Peyer's patch (tissue), 4 donors: ENCODE measurements around the gene ARRB2.

Experiments
- CTCF ChIP-seq, 6 experiments: fragments of 450-650 bp in 4 of 6; fragments of 200-600 bp in 2 of 6; sonication (generic) in 1 of 6; IDR thresholded peaks; one replicate each; pipeline ENCODE4 v1.5.1; 2017 to 2019; ENCODE audit warnings: antibody characterized with exemption in 6 of 6, mild to moderate bottlenecking in 3 of 6, moderate library complexity in 1 of 6
- POLR2A ChIP-seq, 2 donors: fragments of 450-650 bp; IDR thresholded peaks; one replicate each; pipeline ENCODE4 v1.5.1; 2017; ENCODE audit warnings: antibody characterized with exemption in 2 of 2, mild to moderate bottlenecking in 2 of 2, moderate library complexity in 2 of 2

DNA sequence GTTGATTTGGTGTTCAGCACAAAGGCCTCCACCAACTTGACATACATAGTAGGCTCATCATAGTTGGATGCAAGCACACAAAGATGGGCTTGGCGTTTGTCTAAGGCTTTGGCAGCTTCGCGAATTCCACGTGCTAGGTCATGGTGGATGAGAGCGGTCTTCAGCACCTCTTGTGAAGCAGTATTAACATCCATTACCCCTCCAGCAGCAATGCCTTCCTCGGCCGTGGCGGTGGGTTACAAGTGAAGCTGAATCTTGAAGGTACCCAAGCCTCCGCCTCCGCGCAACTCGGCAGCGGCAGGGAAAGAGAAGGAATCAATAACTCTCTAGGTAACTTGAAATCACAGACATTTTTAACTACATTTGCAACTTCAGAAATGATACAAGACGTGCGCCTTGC, 5.4 kb upstream of the ARRB2 start:
- TF ChIP-seq CTCF (IDR thresholded peaks at IDR 0.05) (no peak), POLR2A (IDR thresholded peaks at IDR 0.05) (no peak)
